CD4-positive, alpha-beta T cell treated with Interleukin-12 subunit alpha and Interleukin-12 subunit beta, for 1 hour (primary cell): ENCODE results near the gene FNDC1.

Experiments
- DNase-seq: peaks from one replicate; pipeline ENCODE4 v3.0.0-alpha.2; 2020

FNDC1 gene

GRCh38 chr6:159213405-159213804, 44.2 kb downstream of the FNDC1 start:
- no peak for DNase-seq

GRCh38 chr6:159214281-159214680, 45.1 kb downstream of the FNDC1 start:
- no peak for DNase-seq

GRCh38 chr6:159217595-159218275, 48.5 kb downstream of the FNDC1 start:
- DNase-seq: peak; percentile 2

GRCh38 chr6:159220093-159220492, 50.9 kb downstream of the FNDC1 start:
- no peak for DNase-seq

GRCh38 chr6:159221486-159222170, 52.4 kb downstream of the FNDC1 start:
- DNase-seq: no peak

- DNase-seq: no peak
Observed at GRCh38 chr6:159224452-159224851, 55.3 kb downstream of the FNDC1 start.

- DNase-seq: no peak
Observed at GRCh38 chr6:159229651-159230051, 60.5 kb downstream of the FNDC1 start.

GRCh38 chr6:159232106-159232645, 63.0 kb downstream of the FNDC1 start:
- DNase-seq: no peak

GRCh38 chr6:159232751-159233150, 63.6 kb downstream of the FNDC1 start:
- DNase-seq: no peak

GRCh38 chr6:159233365-159234101, 64.3 kb downstream of the FNDC1 start:
- no peak for DNase-seq

GRCh38 chr6:159234102-159234553, 64.9 kb downstream of the FNDC1 start:
- no peak for DNase-seq

GRCh38 chr6:159238920-159239558, 69.8 kb downstream of the FNDC1 start:
- DNase-seq: no peak

GRCh38 chr6:159249128-159249527, 79.9 kb downstream of the FNDC1 start:
- DNase-seq: no peak

- no peak for DNase-seq
Observed at GRCh38 chr6:159249752-159250151, 80.6 kb downstream of the FNDC1 start.

- DNase-seq: no peak
Observed at GRCh38 chr6:159250633-159251032, 81.4 kb downstream of the FNDC1 start.

GRCh38 chr6:159252955-159253508, 83.8 kb downstream of the FNDC1 start:
- DNase-seq: peak; percentile 17

- no peak for DNase-seq
Observed at GRCh38 chr6:159254186-159254585, 85.0 kb downstream of the FNDC1 start.

GRCh38 chr6:159255434-159255951, 86.3 kb downstream of the FNDC1 start:
- no peak for DNase-seq

GRCh38 chr6:159256128-159256527, 86.9 kb downstream of the FNDC1 start:
- no peak for DNase-seq

GRCh38 chr6:159257846-159258245, 88.6 kb downstream of the FNDC1 start:
- no peak for DNase-seq

GRCh38 chr6:159259441-159260125, 90.4 kb downstream of the FNDC1 start:
- DNase-seq: no peak

GRCh38 chr6:159260208-159260607, 91.0 kb downstream of the FNDC1 start:
- DNase-seq: no peak
